Keratinocyte (primary cell): ENCODE measurements around the gene ABHD15. TPM values are rescaled to one million over a fixed set of nuclear protein-coding genes. Genes with fewer than 3 reads are reported as not detected.

ENCODE experiments used
- DNase-seq: peaks from one replicate; pipeline ENCODE4 v3.0.0-alpha.2; 2011; ENCODE audit warnings: low read depth, missing footprints, low spot score
- FAIRE-seq: peaks from 2 replicates; lab custom pipeline; 2011; peaks lifted over from hg19 to GRCh38; lab: Jason Lieb, UNC
- H2AFZ ChIP-seq: 2 replicates; pipeline ENCODE4 v1.6.0; 2012; ENCODE audit warnings: low read length, control low read depth, inconsistent platforms; ENCODE audit not compliant: control insufficient read depth
- H3K27ac ChIP-seq: 2 replicates; pipeline ENCODE4 v1.5.1; 2011; ENCODE audit warnings: low read length; ENCODE audit not compliant: control insufficient read depth, insufficient read depth
- H3K27me3 ChIP-seq: 3 replicates; pipeline ENCODE4 v1.6.0; 2011; ENCODE audit warnings: low read length; ENCODE audit not compliant: control insufficient read depth, insufficient read depth; ENCODE audit errors: extremely low read depth
- H3K36me3 ChIP-seq, 2 experiments: 2 replicates in 1 of 2; 3 replicates in 1 of 2; pipeline ENCODE4 v1.5.1; 2011; ENCODE audit warnings: low read length in 2 of 2, mild to moderate bottlenecking in 1 of 2; ENCODE audit not compliant: control insufficient read depth in 2 of 2, insufficient read depth in 2 of 2; ENCODE audit errors: extremely low read depth in 1 of 2
- H3K4me1 ChIP-seq: 3 replicates; pipeline ENCODE4 v1.5.1; 2011; ENCODE audit warnings: low read length; ENCODE audit not compliant: control insufficient read depth, insufficient read depth; ENCODE audit errors: extremely low read depth
- H3K4me2 ChIP-seq: 3 replicates; pipeline ENCODE4 v1.6.0; 2011; ENCODE audit warnings: low read depth, low read length; ENCODE audit not compliant: control insufficient read depth, insufficient read depth; ENCODE audit errors: extremely low read depth
- H3K4me3 ChIP-seq, 3 experiments: fragments of 200-600 bp in 1 of 3; sonication (generic) in 1 of 3; 2 replicates in 2 of 3; 3 replicates in 1 of 3; pipeline ENCODE4 v1.5.1; 2011 to 2016; ENCODE audit warnings: low read length in 3 of 3, mild to moderate bottlenecking in 3 of 3, control low read depth in 2 of 3, inconsistent platforms in 1 of 3, low read depth in 1 of 3, mixed read lengths in 1 of 3, mixed run types in 1 of 3, moderate library complexity in 1 of 3; ENCODE audit not compliant: control insufficient read depth in 2 of 3, insufficient read depth in 2 of 3; ENCODE audit errors: extremely low read depth in 1 of 3
- H3K79me2 ChIP-seq: 2 replicates; pipeline ENCODE4 v1.6.0; 2012; ENCODE audit warnings: low read length; ENCODE audit not compliant: control insufficient read depth, insufficient read depth
- H3K9ac ChIP-seq: 3 replicates; pipeline ENCODE4 v1.6.0; 2011; ENCODE audit warnings: low read length; ENCODE audit not compliant: control insufficient read depth, insufficient read depth; ENCODE audit errors: extremely low read depth
- H3K9me1 ChIP-seq: 3 replicates; pipeline ENCODE4 v1.6.0; 2011; ENCODE audit warnings: low read length; ENCODE audit not compliant: control insufficient read depth, insufficient read depth; ENCODE audit errors: extremely low read depth
- H3K9me3 ChIP-seq: 2 replicates; pipeline ENCODE4 v1.5.1; 2012; ENCODE audit warnings: low read depth, low read length; ENCODE audit not compliant: control insufficient read depth
- H4K20me1 ChIP-seq: 3 replicates; pipeline ENCODE4 v1.6.0; 2011; ENCODE audit warnings: low read length; ENCODE audit not compliant: control insufficient read depth, insufficient read depth; ENCODE audit errors: extremely low read depth
- CTCF ChIP-seq, 3 experiments: IDR thresholded peaks in 1 of 3; conservative IDR thresholded peaks in 1 of 3; optimal IDR thresholded peaks in 1 of 3; 2 replicates in 2 of 3; 3 replicates in 1 of 3; pipeline versions ENCODE3 to v1.5.1; 2011; ENCODE audit warnings: low read length in 3 of 3, mild to moderate bottlenecking in 3 of 3, moderate library complexity in 2 of 3, control low read depth in 1 of 3, inconsistent platforms in 1 of 3; ENCODE audit not compliant: insufficient read depth in 2 of 3; ENCODE audit errors: extremely low read depth in 1 of 3
- EZH2 ChIP-seq: IDR thresholded peaks from one replicate; pipeline ENCODE4 v1.6.1; 2012; ENCODE audit warnings: inconsistent platforms, mild to moderate bottlenecking, low read length, moderate library complexity
- dilution Hi-C: fragments of 300-500 bp; cut with MboI; formaldehyde crosslinking; loops from one replicate; pipeline ENCODE4 v1.7.0; 2020; ENCODE audit warnings: low sequenced_read_pairs; ENCODE audit not compliant: extremely low pct_ligation_motif_present
- polyA plus RNA-seq, 5 experiments: library from polyadenylated mRNA; depleted of rRNA in 3 of 5; stranded (reverse) in 3 of 5; stranded (forward) in 1 of 5; unstranded in 1 of 5; fragments of >200 nt; gene quantifications; 1 replicate in 1 of 5; 2 replicates in 3 of 5; 3 replicates in 1 of 5; pipeline versions ENCODE4 v1.2.1 to v1.2.3, GENCODE V29; 2011 to 2012; ENCODE audit warnings: missing spikeins in 2 of 5, low read depth in 1 of 5, low replicate concordance in 1 of 5

ABHD15 gene
- polyA plus RNA-seq, 1 donor (not counting 4 experiments of a cell fraction or from before 2014, with no cell fraction given) = 6.2 TPM

GRCh38 chr17:29611351-29612093, 44.7 kb upstream of the ABHD15 start:
- TF ChIP-seq EZH2 (no peak), CTCF (optimal IDR thresholded peaks at IDR 0.05 in 1 of 3, IDR thresholded peaks at IDR 0.05 in 1 of 3, conservative IDR thresholded peaks at IDR 0.05 in 1 of 3; ENCODE audit: extremely low read depth in 1 of 3, insufficient read depth in 2 of 3, low read length in 3 of 3) (no peak)
- H4K20me1 ChIP-seq = no peaks in the 10 kb centered on the region
- no peak overlapping the region for H3K4me2 ChIP-seq
- H3K4me3 ChIP-seq = no peak overlapping the region
- H3K4me1 ChIP-seq = peaks cover 26% of the 10 kb centered on the region
- H3K36me3 ChIP-seq = no peaks in the 10 kb centered on the region
- FAIRE-seq = no peak
- H3K27me3 ChIP-seq = no peaks in the 10 kb centered on the region
- H3K9me1 ChIP-seq = no peaks in the 10 kb centered on the region
- no peak for DNase-seq
- H3K9me3 ChIP-seq = no peaks in the 10 kb centered on the region
- no peaks in the 10 kb centered on the region for H3K79me2 ChIP-seq
- no peak overlapping the region for H2AFZ ChIP-seq
- dilution Hi-C loops = no loop called here
- no peak overlapping the region for H3K27ac ChIP-seq
- no peak overlapping the region for H3K9ac ChIP-seq

GRCh38 chr17:29610395-29610794, 43.6 kb upstream of the ABHD15 start:
- H3K36me3 ChIP-seq = no peaks in the 10 kb centered on the region
- FAIRE-seq (no peak), DNase-seq (no peak)
- H3K4me3 ChIP-seq = no peak overlapping the region
- TF ChIP-seq EZH2 = no peak
- TF ChIP-seq CTCF (optimal IDR thresholded peaks at IDR 0.05 in 1 of 3, IDR thresholded peaks at IDR 0.05 in 1 of 3, conservative IDR thresholded peaks at IDR 0.05 in 1 of 3; ENCODE audit: extremely low read depth in 1 of 3, insufficient read depth in 2 of 3, low read length in 3 of 3) = no peak
- no peak overlapping the region for H3K4me2 ChIP-seq
- H3K4me1 ChIP-seq = peaks cover 19% of the 10 kb centered on the region
- H2AFZ ChIP-seq = no peak overlapping the region
- no peaks in the 10 kb centered on the region for H4K20me1 ChIP-seq
- no peak overlapping the region for H3K9ac ChIP-seq
- dilution Hi-C loops = no loop called here
- no peaks in the 10 kb centered on the region for H3K9me1 ChIP-seq
- no peaks in the 10 kb centered on the region for H3K79me2 ChIP-seq
- H3K27me3 ChIP-seq = no peaks in the 10 kb centered on the region
- H3K9me3 ChIP-seq = no peaks in the 10 kb centered on the region
- H3K27ac ChIP-seq = no peak overlapping the region
